ENCODE measurements around the gene KANSL1.

GRCh38 chr17:46023783-46024388 lies 169.3 kb downstream of the KANSL1 start:
- TF ChIP-seq EZH2 (IDR thresholded peaks at IDR 0.05; ENCODE audit: borderline replicate concordance, insufficient read depth, low read length, poor library complexity, severe bottlenecking) (no peak), CTCF (IDR thresholded peaks at IDR 0.05; ENCODE audit: poor library complexity, severe bottlenecking) (no peak), POLR2AphosphoS5 (IDR thresholded peaks at IDR 0.05) (no peak)
